ENCODE data around the gene ACADS. TPM values are rescaled to one million over a fixed set of nuclear protein-coding genes. Genes with fewer than 3 reads are reported as not detected.

ACADS gene
- polyA plus RNA-seq, 3 donors, result 24.7 to 26.9 (median 25.5) TPM

DNA sequence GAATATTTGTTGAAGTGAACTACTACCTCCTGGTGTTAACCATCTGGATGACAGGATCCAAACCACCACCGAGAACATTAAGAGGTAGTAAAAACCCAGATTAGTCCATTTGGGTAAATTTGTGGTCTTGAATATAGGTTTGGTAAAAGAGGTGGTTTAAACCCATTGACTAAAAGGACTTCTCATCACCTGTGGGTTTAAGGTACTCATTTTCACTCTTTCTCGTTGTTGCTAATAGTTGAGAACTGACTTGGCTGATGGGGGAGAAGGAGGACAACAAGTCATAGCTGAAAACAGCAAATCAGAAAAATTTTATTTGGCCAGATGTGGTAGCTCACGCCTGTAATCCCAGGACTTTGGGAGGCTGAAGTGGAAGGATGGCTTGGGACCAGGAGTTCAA is 59.2 kb downstream of the ACADS start:
- DNase-seq, result no peak

DNA sequence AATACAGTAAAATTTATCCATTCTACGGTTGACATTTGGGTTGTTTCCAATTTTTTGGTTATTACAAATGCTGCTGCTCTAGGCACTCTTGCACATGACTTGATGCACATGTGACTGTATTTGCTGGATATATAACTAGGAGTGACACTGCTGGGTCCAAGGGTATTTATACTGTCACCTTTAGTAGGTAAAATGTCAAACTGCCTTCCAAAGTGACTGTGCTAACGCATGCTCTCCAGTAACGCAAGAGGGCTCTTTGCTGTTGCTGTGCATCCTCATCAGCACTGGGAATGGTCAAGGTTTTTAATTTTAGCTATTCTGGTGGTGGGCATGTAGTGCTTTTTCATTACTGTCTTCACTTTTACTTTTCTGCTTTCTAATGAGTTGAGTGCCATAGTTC is 62.3 kb downstream of the ACADS start:
- no peak for DNase-seq

Other genes starting within 250 kb of the ACADS start
- 100 to 1,000 TPM; 451 to 563 (median 460) TPM for gene DYNLL1, start 229.7 kb upstream of the ACADS start, polyA plus RNA-seq (ENCODE audit: insufficient read length in 3 of 3)
- gene COQ5, start 196.7 kb upstream of the ACADS start, polyA plus RNA-seq (ENCODE audit: insufficient read length in 3 of 3), result 10 to 100 TPM; 56.3 to 65.6 (median 61.7) TPM
- gene RNF10, start 191.5 kb upstream of the ACADS start, polyA plus RNA-seq (ENCODE audit: insufficient read length in 3 of 3), result 100 to 1,000 TPM; 188 to 227 (median 198) TPM
- gene POP5, start 144.4 kb upstream of the ACADS start, polyA plus RNA-seq (ENCODE audit: insufficient read length in 3 of 3), result 10 to 100 TPM; 45.9 to 65.4 (median 54.5) TPM
- gene CABP1, start 85.2 kb upstream of the ACADS start, polyA plus RNA-seq (ENCODE audit: insufficient read length in 3 of 3), result 1 to 10 TPM; 4.7 to 6.6 (median 5.4) TPM
- 100 to 1,000 TPM; 142 to 207 (median 176) TPM for gene MLEC, start 38.7 kb upstream of the ACADS start, polyA plus RNA-seq (ENCODE audit: insufficient read length in 3 of 3)
- 10 to 100 TPM; 76.5 to 85.0 (median 77.1) TPM for gene UNC119B, start 15.4 kb upstream of the ACADS start, polyA plus RNA-seq (ENCODE audit: insufficient read length in 3 of 3)
- gene SPPL3, start 178.5 kb downstream of the ACADS start, polyA plus RNA-seq (ENCODE audit: insufficient read length in 3 of 3), result 10 to 100 TPM; 79.8 to 87.8 (median 84.0) TPM

Data from renal pelvis (tissue), 4 donors.